ENCODE results near the gene TAF15.

Gene TAF15

GRCh38 chr17:35808962-35809854 lies at the start of gene TAF15:
TAF15 (plus strand) TSS chr17:35809484; CDS start chr17:35809570, 86 bp downstream.
- Histone ChIP-seq H3K27ac (ENCODE audit: low read depth, low read length) (peak within 1 kb of the TSS; percentile 92), H3K27me3 (ENCODE audit: insufficient read depth, low read length) (no peaks in the 10 kb centered on the region), H3K4me3 (ENCODE audit: low read depth, low read length) (peak within 1 kb of the TSS; percentile 100), H3K79me2 (ENCODE audit: control insufficient read depth, insufficient read depth, low read length, unreplicated experiment) (peaks cover 52% of the 10 kb centered on the region), H3K4me1 (ENCODE audit: control insufficient read depth, insufficient read depth, low read length, unreplicated experiment) (peaks cover 34% of the 10 kb centered on the region), H2AFZ (ENCODE audit: low read length, unreplicated experiment) (peak within 1 kb of the TSS; percentile 81), H3K36me3 (ENCODE audit: insufficient read depth, low read length) (peaks cover 4% of the 10 kb centered on the region; the same call in 1 of the 2 replicates)

- Histone ChIP-seq H3K79me2 (ENCODE audit: control insufficient read depth, insufficient read depth, low read length, unreplicated experiment) (no peaks in the 10 kb centered on the region), H3K27ac (ENCODE audit: low read depth, low read length) (no peak within 1 kb of the TSS), H3K4me1 (ENCODE audit: control insufficient read depth, insufficient read depth, low read length, unreplicated experiment) (no peaks in the 10 kb centered on the region), H3K27me3 (ENCODE audit: insufficient read depth, low read length) (no peaks in the 10 kb centered on the region), H2AFZ (ENCODE audit: low read length, unreplicated experiment) (no peak within 1 kb of the TSS), H3K36me3 (ENCODE audit: insufficient read depth, low read length) (no peaks in the 10 kb centered on the region), H3K4me3 (ENCODE audit: low read depth, low read length) (no peak within 1 kb of the TSS)
Measured at GRCh38 chr17:35760587-35760986, 48.7 kb upstream of the TAF15 start, which contains the start of gene C17orf50. C17orf50 (plus strand) TSS chr17:35760887; CDS start chr17:35760942, 55 bp downstream.

DNA sequence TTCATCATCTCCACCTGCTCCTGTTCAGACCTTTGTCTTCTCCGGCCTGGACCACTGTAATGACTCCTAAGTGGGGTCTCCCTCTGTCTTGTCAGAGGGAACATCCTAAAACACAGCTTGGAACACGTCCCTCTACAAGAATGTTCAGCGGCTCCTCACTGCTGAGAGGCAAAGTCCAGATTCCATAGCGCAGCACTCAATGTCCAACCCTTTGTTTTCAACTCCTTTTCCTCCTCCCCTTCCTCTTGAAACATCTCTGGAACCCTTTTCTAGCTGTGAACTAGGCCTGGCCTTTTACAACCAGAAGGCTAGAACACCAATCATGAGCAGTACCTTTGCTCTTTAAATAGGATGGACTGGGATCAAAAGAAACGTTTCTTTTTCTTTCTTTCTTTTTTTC lies 47.7 kb upstream of the TAF15 start:
- Histone ChIP-seq H3K36me3 (ENCODE audit: insufficient read depth, low read length) (no peaks in the 10 kb centered on the region), H3K27ac (ENCODE audit: low read depth, low read length) (no peak overlapping the region), H3K4me1 (ENCODE audit: control insufficient read depth, insufficient read depth, low read length, unreplicated experiment) (no peaks in the 10 kb centered on the region), H2AFZ (ENCODE audit: low read length, unreplicated experiment) (no peak overlapping the region), H3K79me2 (ENCODE audit: control insufficient read depth, insufficient read depth, low read length, unreplicated experiment) (no peaks in the 10 kb centered on the region), H3K27me3 (ENCODE audit: insufficient read depth, low read length) (no peaks in the 10 kb centered on the region), H3K4me3 (ENCODE audit: low read depth, low read length) (no peak overlapping the region)

GRCh38 chr17:35763767-35764122 lies 45.5 kb upstream of the TAF15 start:
- Histone ChIP-seq H3K4me1 (ENCODE audit: control insufficient read depth, insufficient read depth, low read length, unreplicated experiment) (no peaks in the 10 kb centered on the region), H3K36me3 (ENCODE audit: insufficient read depth, low read length) (no peaks in the 10 kb centered on the region), H3K4me3 (ENCODE audit: low read depth, low read length) (peak overlapping the region; percentile 73), H3K27me3 (ENCODE audit: insufficient read depth, low read length) (peaks cover 4% of the 10 kb centered on the region; the same call in 1 of the 2 replicates), H2AFZ (ENCODE audit: low read length, unreplicated experiment) (no peak overlapping the region), H3K27ac (ENCODE audit: low read depth, low read length) (no peak overlapping the region), H3K79me2 (ENCODE audit: control insufficient read depth, insufficient read depth, low read length, unreplicated experiment) (no peaks in the 10 kb centered on the region)

- peak overlapping the region; percentile 41 for H2AFZ ChIP-seq (ENCODE audit: low read length, unreplicated experiment)
- no peaks in the 10 kb centered on the region for H3K79me2 ChIP-seq (ENCODE audit: control insufficient read depth, insufficient read depth, low read length, unreplicated experiment)
- H3K27me3 ChIP-seq (ENCODE audit: insufficient read depth, low read length), result peaks cover 4% of the 10 kb centered on the region; the same call in 1 of the 2 replicates
- no peaks in the 10 kb centered on the region for H3K4me1 ChIP-seq (ENCODE audit: control insufficient read depth, insufficient read depth, low read length, unreplicated experiment)
- H3K27ac ChIP-seq (ENCODE audit: low read depth, low read length), result no peak overlapping the region
- H3K4me3 ChIP-seq (ENCODE audit: low read depth, low read length), result peak overlapping the region; percentile 73
- H3K36me3 ChIP-seq (ENCODE audit: insufficient read depth, low read length), result no peaks in the 10 kb centered on the region
Measured at GRCh38 chr17:35764123-35764991, 44.9 kb upstream of the TAF15 start.

DNA sequence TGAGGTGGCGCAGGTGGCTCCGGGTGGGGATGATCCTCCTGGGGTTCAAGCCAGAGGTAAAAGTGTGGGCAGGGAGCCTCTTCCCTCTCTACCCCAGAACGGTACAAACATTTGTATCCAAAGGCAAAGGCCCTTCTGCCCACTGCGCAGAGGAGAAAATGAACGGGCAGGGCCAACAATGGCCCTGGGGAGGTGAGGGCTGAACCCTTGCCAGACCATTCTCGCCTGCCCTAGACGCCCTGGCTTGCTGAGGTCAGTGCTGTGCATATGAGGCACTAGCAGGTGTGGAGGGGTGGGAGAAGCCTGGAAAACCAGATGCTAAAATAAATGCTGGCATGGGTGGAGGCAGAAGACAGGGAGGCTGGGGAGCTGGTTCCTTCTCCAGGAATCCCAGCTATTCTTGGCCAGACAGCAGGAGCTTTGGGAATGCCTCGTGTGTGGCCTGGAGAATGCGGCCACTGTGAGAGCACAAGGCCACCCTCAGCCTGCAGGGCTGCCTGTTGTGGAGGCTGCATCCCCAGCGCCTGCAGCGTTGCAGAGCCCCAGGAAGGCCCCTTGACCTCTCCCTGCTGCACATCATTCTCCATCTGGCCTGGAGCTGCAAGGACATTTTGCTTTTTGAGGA lies 44.1 kb upstream of the TAF15 start:
- H3K4me3 ChIP-seq (ENCODE audit: low read depth, low read length), result no peak overlapping the region
- H3K27ac ChIP-seq (ENCODE audit: low read depth, low read length), result no peak overlapping the region
- no peaks in the 10 kb centered on the region for H3K4me1 ChIP-seq (ENCODE audit: control insufficient read depth, insufficient read depth, low read length, unreplicated experiment)
- no peak overlapping the region for H2AFZ ChIP-seq (ENCODE audit: low read length, unreplicated experiment)
- no peaks in the 10 kb centered on the region for H3K79me2 ChIP-seq (ENCODE audit: control insufficient read depth, insufficient read depth, low read length, unreplicated experiment)
- H3K36me3 ChIP-seq (ENCODE audit: insufficient read depth, low read length), result no peaks in the 10 kb centered on the region
- peaks cover 4% of the 10 kb centered on the region; the same call in 1 of the 2 replicates for H3K27me3 ChIP-seq (ENCODE audit: insufficient read depth, low read length)

GRCh38 chr17:35765756-35766488 lies 43.4 kb upstream of the TAF15 start:
- Histone ChIP-seq H3K4me1 (ENCODE audit: control insufficient read depth, insufficient read depth, low read length, unreplicated experiment) (no peaks in the 10 kb centered on the region), H3K79me2 (ENCODE audit: control insufficient read depth, insufficient read depth, low read length, unreplicated experiment) (no peaks in the 10 kb centered on the region), H3K27ac (ENCODE audit: low read depth, low read length) (no peak overlapping the region), H3K4me3 (ENCODE audit: low read depth, low read length) (no peak overlapping the region), H3K27me3 (ENCODE audit: insufficient read depth, low read length) (peaks cover 4% of the 10 kb centered on the region; the same call in 1 of the 2 replicates), H2AFZ (ENCODE audit: low read length, unreplicated experiment) (no peak overlapping the region), H3K36me3 (ENCODE audit: insufficient read depth, low read length) (no peaks in the 10 kb centered on the region)

DNA sequence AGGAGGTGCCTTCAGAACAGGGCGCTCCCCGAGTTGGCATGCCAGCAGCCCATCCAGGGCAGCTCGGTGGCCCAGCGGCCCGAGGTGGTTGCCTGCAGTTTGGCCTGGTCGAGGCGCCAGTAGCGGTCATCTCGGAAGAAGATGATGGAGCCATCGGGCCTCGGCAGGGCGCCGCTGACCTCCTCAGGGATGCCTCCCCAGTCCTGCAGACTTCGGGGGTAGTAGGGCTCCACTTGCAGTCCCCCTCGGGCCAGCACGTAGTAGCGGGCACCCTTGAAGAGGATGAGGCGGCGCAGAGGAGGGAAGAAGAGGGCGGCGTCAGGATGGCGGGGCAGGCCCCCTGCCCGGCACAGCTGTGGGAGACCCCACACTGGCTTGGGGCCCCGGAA lies 42.8 kb upstream of the TAF15 start:
- no peaks in the 10 kb centered on the region for H3K36me3 ChIP-seq (ENCODE audit: insufficient read depth, low read length)
- H3K79me2 ChIP-seq (ENCODE audit: control insufficient read depth, insufficient read depth, low read length, unreplicated experiment), result no peaks in the 10 kb centered on the region
- no peak overlapping the region for H3K27ac ChIP-seq (ENCODE audit: low read depth, low read length)
- H3K27me3 ChIP-seq (ENCODE audit: insufficient read depth, low read length), result peaks cover 4% of the 10 kb centered on the region; the same call in 1 of the 2 replicates
- H3K4me1 ChIP-seq (ENCODE audit: control insufficient read depth, insufficient read depth, low read length, unreplicated experiment), result no peaks in the 10 kb centered on the region
- no peak overlapping the region for H3K4me3 ChIP-seq (ENCODE audit: low read depth, low read length)
- H2AFZ ChIP-seq (ENCODE audit: low read length, unreplicated experiment), result no peak overlapping the region

DNA sequence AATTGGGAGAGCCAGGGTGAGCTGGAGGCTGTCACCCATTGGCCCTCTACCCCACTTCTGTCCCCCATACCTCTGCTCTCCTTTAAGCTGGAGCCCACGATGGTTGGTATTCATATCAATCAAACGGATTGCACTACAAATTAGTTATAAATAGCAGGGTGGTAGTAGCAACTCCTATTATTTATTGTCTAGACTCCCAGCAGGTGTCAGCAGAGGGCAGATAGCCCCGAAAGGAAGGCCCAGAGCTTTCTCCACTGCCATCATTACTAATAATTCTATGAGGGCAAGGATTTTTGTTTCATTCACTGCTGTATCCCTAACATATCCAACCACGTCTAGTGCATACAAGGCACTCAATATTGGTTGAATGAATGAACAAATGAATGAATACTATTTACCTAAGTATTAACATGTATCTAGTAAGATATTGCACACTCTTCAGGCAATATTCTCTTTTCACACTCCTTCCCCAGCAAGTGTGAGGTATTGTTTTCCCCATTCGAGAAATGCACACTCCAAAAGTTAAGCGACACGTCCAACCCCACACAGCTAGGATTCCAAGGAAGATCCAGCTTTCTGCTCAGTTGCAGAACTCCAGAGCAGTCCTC lies 42.3 kb upstream of the TAF15 start:
- Histone ChIP-seq H2AFZ (ENCODE audit: low read length, unreplicated experiment) (no peak overlapping the region), H3K79me2 (ENCODE audit: control insufficient read depth, insufficient read depth, low read length, unreplicated experiment) (no peaks in the 10 kb centered on the region), H3K4me1 (ENCODE audit: control insufficient read depth, insufficient read depth, low read length, unreplicated experiment) (no peaks in the 10 kb centered on the region), H3K27ac (ENCODE audit: low read depth, low read length) (no peak overlapping the region), H3K27me3 (ENCODE audit: insufficient read depth, low read length) (peaks cover 4% of the 10 kb centered on the region; the same call in 1 of the 2 replicates), H3K36me3 (ENCODE audit: insufficient read depth, low read length) (no peaks in the 10 kb centered on the region), H3K4me3 (ENCODE audit: low read depth, low read length) (no peak overlapping the region)

All from ACC112 (cell line).